HTR-8/SVneo (cell line): ENCODE data around the gene FAM111B.
"Not testable (repeated sequence)": the region's sequence is repeated elsewhere in the genome, so short reads cannot be mapped to it uniquely, and the experiment has no call there.

Experiments used
- DNase-seq: peaks from one replicate; pipeline ENCODE4 v3.0.0; 2011; ENCODE audit warnings: low spot score, mixed read lengths; ENCODE audit not compliant: insufficient read length
- FAIRE-seq: peaks from 2 replicates; lab custom pipeline; 2011; peaks lifted over from hg19 to GRCh38; lab: Jason Lieb, UNC

Gene FAM111B

DNA sequence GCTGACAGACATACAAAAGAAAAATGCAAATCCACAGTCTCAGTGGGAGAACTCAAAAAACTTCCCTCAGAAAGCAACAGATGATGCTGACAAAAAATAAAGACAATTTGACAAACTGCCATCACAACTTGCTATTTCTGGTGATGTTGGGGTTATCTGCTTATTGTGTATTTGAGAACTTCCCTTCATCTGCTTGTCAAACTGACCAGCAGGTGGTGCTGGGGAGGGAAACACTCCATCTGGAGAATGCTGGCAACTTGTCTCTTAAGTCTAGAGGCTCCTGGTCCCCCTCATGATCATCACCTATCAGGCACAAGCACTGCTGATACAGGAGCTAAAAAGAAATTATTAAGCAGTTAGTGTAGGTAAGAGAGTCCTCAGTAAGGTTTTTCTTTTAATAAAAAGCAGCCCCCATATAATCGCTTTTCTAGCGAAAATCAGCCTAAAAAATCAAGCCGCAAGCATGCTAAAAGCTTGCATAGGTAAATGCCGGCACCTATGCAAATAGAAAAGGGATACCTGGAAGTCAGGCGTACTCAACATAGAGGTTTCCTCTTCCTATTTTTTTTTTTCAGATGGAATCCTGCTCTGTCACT, 9.8 kb upstream of the FAM111B start:
- FAIRE-seq, result no peak
- no peak for DNase-seq

DNA sequence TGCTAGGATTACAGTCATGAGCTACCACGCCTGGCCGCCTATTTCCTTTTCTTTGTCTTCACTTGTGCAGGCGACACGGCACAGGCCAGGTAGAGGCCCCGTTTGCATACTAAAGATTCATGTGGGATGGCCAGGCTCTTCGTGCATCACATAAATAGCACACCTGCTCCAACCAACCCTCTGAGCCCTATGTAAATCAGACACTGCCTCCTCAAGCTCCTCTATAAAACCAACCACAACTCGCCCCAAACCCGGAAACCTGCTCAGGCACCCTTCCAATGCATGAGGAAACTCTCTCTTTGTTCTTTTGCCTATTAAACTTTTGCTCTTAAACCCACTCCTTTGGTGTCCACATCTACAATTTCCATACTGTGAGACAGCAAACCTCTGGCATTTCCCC, 9.1 kb upstream of the FAM111B start:
- FAIRE-seq, DNase-seq: not testable (repeated sequence)

DNA sequence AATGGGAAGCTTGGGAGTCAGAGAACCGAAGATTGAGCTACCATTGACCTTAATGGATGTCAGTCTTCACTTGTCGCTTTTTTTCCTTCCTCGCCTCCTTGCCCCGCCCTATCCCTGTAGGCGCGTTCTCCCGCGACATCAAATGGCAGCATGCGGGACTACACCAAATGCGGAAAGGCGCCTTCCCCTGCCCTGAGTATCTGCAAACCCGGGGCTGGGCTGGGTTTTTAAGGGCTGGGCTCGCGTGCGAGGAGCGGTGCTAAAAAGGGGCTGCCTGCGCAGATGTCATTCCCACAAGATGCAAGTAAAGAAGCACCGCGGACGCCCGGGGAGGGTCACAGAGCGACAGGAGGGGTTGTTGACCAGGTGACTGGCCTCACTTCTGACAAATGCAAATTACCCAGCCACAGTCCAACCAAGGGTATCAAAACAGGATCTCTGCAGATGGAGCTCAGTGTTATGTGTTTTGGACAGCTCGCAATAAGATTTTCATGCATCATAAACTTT, 4.7 kb upstream of the FAM111B start:
- no peak for FAIRE-seq
- no peak for DNase-seq

DNA sequence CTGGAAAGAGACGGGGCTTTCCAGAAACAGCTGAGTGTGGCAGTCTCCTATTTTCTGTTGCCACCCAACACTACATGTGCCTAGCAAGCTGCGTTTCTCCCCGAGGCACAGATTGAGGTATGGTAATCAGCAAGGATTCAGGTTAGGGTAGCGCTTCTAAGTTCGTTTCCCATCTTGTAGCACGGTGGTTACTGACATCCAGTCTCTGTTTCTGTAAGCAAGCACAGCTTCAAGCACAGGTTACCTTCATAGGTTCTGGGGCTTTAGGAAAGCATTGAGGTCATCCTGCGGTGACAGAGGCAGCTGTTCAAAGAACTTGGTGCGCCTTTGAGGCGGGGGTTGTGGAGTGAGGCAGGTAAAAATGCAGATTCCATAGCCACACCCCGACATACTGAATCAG, 684 bp downstream of the FAM111B start:
- not testable (repeated sequence) for DNase-seq, FAIRE-seq

DNA sequence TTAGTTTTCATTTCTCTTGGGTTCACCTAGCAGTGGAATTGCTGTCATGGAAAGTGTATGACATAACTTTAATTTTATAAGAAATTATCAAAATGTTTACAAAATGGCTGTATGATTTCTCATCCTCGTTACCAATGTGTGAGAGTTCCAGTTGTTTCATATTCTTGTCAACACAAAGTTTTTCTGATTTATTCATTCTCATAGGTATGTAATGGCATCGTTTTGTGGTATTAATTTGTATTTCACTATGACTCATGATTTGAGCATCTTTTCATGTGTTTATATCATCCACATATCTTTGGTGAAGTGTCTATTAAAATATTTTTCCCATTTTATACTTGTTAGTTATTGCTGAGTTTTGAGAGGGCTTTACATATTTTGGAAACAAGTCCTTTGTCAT, 5.5 kb downstream of the FAM111B start:
- DNase-seq (no peak), FAIRE-seq (no peak)

DNA sequence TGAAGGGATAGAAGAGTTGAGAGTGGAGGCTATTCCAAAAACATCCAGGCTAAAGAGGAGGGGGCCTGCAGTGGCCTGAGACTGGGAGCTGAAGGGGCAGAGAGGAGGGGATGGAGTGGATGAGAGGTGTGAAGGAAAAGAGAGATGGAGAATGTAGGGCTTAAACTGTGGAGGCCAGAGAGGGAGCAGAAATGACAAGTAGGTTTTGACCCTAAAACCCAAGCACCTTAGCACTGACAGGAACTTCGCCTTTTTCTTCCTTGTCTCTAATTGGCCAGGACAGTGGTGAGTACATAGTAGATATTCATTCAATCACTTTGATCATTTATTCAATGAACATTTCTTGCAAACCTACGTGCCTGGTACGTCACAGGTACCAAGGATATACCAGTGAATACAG, 7.3 kb downstream of the FAM111B start:
- DNase-seq (no peak), FAIRE-seq (peak; percentile 4)

DNA sequence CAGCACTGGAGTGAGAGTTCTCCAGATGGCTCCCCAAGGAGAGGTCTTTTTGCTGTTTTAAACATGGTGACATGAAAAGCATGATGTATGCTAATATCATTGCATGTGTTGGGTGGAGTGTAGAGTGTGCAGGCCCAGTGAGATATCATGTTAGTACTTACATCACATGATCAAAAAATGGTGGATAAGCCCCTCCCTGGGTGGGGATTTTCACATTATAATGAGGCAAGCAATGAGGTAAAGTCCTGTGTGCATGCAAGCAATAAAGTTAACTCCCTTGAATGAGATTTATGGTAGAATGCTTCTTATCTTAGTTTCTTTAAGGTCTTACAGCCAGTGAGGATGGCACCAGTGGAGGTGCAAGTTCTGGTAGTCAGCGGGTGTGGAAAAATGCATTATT, 8.5 kb downstream of the FAM111B start:
- FAIRE-seq (no peak), DNase-seq (no peak)

DNA sequence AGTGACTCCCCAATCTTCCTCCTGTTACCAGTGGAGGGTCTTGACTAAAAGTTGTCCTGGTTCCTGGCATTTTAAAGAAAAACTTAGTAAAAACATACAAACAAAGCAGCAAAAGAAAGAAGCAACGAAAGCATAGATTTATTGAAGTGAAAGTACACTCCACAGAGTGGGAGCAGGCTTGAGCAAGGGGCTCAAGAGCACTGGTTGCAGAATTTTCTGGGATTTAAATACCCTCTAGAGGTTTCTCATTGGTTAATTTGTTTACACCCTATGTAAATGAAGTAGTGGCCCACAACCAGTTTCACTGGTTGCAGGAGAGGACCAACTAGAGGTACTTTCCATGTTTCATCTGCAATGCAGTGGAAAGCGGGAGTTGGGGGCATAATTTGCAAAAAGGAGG, 10.7 kb downstream of the FAM111B start:
- FAIRE-seq (no peak), DNase-seq (no peak)

DNA sequence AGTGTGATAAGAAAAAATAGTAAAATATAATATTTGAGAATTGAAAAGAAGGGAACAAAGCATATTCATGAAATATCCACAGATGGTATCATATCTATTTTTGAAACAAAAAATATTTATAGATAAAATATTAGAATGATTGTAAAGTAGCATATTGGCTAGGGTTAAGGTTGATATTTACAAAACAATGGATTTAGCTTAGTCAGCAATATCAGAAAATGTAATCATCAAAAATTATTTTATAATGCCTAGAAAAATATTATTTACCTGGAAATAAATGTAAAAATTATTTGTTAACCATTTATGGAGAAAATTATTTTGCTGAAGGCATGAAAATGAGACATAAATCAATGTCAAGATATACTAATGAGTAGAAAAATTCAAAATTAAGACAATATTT, 12.8 kb downstream of the FAM111B start:
- FAIRE-seq (no peak), DNase-seq (no peak)

DNA sequence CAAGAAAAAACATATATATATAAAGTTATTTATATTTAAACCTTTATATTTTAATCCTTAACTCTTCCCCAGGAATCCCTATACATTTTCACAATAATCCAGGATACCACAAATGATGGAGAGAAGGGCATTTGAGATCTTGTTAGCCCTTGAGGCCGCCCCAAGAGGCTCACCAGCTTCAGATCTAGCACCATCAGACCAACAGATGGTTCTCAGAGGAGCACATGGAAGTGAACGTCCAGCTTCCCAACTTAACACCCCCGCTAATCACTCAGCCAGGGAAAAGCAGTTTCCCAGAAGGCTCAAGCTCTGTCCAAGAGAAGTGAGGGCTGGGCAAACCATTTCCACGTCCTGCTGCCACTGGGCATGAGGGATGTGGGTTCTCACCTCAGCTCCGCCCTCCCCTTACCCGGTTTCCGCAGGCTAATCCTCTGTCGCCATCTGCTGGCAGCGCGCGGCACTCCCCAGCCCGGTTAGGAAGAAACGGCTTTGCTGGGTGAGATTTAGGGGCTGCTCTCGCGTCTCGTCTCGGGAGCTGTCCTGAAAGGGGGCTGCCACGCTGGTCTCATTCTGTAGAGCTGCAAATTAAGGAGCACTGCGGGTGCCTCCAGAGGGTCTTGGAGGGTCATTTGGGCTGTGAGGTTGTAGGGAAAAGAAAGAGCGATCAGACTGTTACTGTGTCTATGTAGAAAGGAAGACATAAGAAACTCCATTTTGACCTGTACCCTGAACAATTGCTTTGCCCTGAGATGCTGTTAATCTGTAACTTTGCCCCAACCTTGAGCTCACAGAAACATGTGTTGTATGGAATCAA, 28.8 kb downstream of the FAM111B start:
- FAIRE-seq, result peak; percentile 98

DNA sequence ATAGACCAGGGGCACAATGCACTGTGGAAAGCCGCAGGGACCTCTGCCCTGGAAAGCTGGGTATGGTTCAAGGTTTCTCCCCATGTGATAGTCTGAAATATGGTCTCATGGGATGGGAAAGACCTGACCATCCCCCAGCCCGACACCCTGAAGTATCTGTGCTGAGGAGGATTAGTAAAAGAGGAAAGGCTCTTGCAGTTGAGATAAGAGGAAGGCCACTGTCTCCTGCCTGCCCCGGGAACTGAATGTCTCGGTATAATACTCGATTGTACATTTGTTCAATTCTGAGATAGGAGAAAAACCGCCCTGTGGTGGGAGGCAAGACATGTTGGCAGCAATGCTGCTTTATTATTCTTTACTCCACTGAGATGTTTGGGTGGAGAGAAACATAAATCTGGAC, 29.5 kb downstream of the FAM111B start:
- not testable (repeated sequence) for FAIRE-seq, DNase-seq

More for the DNA sequence above, 28.8 kb downstream of the FAM111B start:
- DNase-seq, result peak; percentile 87

DNA sequence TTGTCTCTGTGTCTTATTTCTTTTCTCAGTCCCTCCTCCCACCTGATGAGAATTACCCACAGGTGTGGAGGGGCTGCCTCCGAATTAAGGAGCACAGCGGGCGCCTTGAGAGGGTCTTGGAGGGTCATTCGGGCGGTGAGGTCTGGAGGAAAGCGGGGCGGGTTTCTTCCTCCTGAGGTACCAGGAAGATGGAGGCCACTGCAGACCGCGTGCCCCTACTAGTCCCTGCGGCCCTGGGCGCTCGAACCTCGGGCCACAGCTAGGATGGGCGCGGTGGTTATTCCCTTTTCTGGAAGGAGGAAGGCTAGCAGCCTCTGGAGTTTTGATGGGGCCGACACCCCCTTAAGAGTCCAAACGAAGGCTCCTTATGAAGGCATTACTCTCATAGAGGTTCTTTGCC, 30.2 kb downstream of the FAM111B start:
- FAIRE-seq (no peak), DNase-seq (no peak)

DNA sequence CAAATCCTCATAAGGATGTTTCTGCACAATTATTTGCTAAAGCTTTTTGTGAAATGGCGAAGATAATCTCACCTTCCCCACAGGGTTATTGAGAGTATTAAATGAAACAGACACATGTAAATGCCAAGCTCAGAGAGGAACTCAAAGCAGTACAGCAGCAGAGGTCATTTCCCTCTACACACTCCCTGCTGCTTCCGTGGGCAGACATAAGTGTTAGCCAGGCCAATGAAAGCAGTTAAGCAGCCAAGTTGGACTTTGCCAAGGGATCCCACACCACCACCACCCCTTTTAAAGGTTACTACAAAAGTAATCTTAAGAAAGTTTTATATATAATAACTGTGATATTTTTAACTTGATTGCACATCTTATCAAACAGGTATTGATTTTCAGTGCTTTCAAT, 31.6 kb downstream of the FAM111B start:
- no peak for DNase-seq
- no peak for FAIRE-seq

DNA sequence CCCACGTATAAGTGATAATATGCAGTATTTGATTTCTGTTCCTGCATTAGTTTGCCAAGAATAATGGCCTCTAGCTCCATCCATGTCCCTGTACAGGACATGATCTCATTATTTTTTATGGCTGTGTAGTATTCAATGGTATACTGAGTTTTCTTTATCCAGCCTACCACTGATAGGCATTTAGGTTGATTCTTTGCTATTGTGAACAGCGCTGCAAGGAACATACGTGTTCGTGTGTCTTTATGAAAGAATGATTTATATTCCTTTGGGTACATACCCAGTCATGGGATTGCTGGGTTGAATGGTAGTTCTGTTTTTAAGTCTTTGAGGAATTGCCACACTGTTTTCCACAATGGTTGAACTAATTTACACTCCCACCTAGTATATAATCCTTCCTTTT, 34.2 kb downstream of the FAM111B start:
- no peak for DNase-seq
- no peak for FAIRE-seq

DNA sequence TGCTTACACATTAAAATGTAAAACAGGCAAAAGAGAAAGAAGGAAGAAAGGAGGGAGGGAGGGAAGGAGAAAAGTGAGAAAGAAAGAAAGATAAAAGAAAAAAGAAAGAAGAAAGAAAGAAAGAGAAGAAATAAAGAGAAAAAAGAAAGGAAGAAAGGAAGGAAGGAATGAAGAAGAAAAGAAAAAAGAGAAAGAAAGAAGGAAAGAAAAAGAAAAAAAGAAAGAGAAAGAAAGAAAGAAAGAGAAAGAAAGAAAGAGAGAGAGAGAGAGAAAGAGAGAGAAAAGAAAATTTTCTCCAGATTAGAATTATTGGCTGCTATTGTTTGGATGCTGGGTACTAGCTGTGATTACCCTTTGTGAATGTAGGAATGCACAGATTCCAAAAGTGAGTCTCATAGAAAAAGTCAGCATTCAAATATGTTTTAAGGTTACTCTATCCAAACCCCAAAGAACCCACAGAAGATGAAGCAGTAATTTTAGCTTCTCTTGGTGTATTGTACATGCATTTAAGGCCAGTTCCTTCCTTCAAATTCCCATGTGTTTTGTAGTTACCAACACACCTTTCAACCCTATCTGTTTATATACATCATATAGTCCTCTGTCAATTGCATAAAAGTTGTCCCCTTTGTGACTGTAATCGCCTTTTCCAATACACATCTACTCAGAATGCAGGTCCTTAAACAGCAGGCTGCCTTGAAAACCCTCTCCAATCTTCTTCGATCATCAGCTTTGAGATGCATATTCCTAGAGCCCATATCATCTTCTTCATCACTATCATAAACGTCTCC, 34.8 kb downstream of the FAM111B start:
- no peak for FAIRE-seq
- peak; percentile 15 for DNase-seq

DNA sequence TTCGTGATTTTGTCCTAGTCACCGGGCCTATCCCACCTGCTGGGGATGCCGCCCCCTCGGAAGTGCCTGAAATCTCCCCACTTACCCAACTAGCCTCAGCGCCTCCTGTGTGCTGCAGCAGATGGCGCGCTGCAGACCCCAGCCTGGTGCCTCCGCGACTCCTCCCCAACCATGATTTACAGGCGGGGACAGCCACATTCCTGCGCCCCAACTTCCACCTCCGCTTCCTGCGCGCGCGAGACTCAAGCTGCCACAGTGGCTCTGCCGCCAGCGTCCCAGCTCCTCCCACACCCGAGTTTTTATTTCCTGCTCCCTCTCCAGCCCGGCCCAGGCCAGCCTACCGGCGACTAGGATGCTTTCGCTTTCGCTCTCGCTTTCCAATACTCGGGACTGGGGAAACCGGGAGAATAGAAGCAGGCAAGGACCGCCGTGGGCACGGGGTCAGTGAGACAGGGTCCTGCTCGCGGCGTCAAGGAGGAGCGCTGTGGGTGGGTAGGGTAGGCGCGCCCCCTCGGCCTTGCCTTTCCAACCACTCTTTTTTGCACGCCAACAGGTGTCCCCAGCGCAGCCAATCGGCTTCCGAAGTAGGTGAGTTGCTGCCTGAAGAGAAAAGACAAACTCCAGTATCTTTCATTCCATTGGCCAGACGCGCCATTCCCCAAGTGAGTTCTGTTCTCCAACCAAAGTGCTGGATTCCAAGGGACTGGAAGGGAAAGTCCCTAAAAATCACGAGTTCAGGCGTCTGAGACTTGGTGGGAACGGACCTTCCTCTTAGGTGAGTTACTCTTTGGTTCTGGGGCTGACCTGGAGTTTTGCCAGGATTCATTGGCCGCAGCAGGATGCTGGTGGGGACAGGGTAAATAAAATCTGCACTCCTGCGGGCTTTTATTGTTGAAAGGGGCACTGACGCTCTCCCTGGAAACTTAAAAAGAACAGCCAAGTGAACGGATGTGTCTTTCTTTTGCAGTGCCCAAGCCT, 35.8 kb downstream of the FAM111B start, which contains the start of gene FAM111A:
FAM111A (plus strand) TSS at position 327 of the 978 bp plus-strand sequence. CDS start 6,017 bp downstream, outside the sequence.
- FAIRE-seq (peak; percentile 96), DNase-seq (peak; percentile 90)

DNA sequence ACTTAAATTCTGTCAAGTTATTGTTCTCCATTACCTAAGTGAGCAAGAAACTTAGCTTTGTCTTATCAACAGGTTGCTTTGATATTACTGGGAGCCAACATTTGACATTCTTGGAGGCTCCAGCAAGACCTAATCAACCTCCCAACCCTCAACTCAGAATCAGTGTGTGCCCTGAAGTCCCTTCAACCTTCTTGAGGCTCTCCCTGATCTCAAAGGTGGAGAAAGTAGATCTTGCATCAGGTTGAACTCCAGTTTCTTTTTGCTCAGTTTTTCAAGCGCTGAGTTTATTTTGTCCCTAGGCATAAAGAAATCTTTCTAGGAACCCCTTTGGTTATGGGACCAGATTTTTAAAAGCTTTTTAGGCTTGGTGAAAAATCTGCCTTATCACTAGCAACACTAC, 37.1 kb downstream of the FAM111B start:
- DNase-seq (no peak), FAIRE-seq (no peak)

DNA sequence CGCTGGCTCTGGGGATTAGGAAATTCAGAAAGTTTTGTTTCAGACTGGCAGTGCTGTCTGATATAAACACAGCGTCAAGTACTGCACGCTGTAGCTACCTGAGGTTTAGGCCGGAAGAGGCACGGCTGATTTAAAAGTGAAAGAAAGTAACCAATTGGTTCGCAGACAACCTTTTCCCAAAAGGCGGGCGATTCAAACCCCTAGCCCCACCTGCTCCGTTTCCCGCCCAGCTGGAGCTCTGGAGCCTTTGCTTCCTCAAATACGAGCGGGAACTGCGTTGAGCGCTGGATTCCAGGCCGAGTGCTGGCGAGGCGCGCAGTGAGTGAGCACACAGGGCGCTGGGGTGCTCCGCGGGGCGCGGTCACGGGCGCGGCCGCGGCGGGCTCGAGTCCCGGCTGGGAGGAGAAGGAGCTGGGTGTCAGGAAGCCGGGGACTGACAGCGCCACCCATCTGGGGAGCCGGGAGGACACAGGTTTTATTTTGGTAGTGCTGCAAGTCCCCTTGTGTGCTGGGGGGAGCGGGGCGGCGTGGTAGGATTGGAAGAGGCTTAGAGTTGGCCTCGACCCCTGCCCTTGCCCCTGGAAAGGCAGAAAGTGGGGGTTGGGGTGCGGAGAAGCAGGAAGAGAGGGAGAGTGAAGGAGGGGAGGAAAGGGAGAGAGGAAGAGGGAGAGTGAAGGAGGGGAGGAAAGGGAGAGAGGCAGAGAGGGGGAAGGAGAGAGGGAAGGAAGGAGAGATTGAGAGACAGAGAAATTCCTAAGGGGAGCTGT, 37.7 kb downstream of the FAM111B start:
- peak; percentile 28 for FAIRE-seq

DNA sequence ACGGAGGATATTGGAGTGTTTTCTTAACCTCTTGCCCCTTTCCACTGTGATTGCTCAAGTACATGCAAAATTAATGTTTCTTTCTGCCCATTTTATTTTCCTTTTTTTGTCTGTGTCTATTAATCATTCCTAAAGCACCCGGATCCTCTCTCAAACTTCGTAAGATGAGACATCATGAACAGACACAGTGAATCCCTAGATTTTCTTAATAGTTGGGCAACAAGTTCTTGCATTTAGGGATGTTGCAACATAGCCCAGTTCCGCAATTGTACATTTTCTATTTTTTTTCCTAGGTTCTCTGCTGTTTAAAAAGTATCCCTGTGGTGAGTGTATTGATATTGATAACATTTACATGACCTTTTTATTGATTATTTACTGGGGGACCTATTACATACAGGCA, 38.5 kb downstream of the FAM111B start:
- FAIRE-seq (no peak), DNase-seq (no peak)

More for the DNA sequence above, 37.7 kb downstream of the FAM111B start:
- DNase-seq, result peak; percentile 31
